Fibroblast of skin of back (primary cell): Measurements from ENCODE around the gene GAS1.

Source experiments
- DNase-seq: peaks from one replicate; pipeline ENCODE4 v3.0.0-alpha.2; 2013

The GAS1 gene

GRCh38 chr9:86962692-86963091 lies 15.4 kb upstream of the GAS1 start:
- DNase-seq = no peak

- no peak for DNase-seq
Measured at GRCh38 chr9:86960938-86961337, 13.6 kb upstream of the GAS1 start.

GRCh38 chr9:86958203-86958602 lies 10.9 kb upstream of the GAS1 start:
- no peak for DNase-seq

- DNase-seq = no peak
Measured at GRCh38 chr9:86955561-86955960, 8.3 kb upstream of the GAS1 start.

- DNase-seq = no peak
Measured at GRCh38 chr9:86955042-86955441, 7.7 kb upstream of the GAS1 start.

GRCh38 chr9:86953181-86953580 lies 5.9 kb upstream of the GAS1 start:
- DNase-seq = peak; percentile 31

GRCh38 chr9:86948074-86948929 lies 996 bp upstream of the GAS1 start:
- peak; percentile 82 for DNase-seq

- peak; percentile 79 for DNase-seq
Measured at GRCh38 chr9:86946201-86947145, 833 bp downstream of the GAS1 start.

GRCh38 chr9:86945728-86946200 lies 1.5 kb downstream of the GAS1 start:
- peak; percentile 56 for DNase-seq

GRCh38 chr9:86944796-86945727 lies 2.2 kb downstream of the GAS1 start:
- peak; percentile 41 for DNase-seq

GRCh38 chr9:86943201-86944113 lies 3.8 kb downstream of the GAS1 start:
- DNase-seq = no peak

GRCh38 chr9:86942281-86943200 lies 4.8 kb downstream of the GAS1 start:
- no peak for DNase-seq

GRCh38 chr9:86941197-86941596 lies 6.1 kb downstream of the GAS1 start:
- no peak for DNase-seq

- DNase-seq = no peak
Measured at GRCh38 chr9:86940774-86941173, 6.5 kb downstream of the GAS1 start.

GRCh38 chr9:86939891-86940290 lies 7.4 kb downstream of the GAS1 start:
- no peak for DNase-seq

- no peak for DNase-seq
Measured at GRCh38 chr9:86939321-86939720, 8.0 kb downstream of the GAS1 start.

GRCh38 chr9:86938780-86939179 lies 8.5 kb downstream of the GAS1 start:
- no peak for DNase-seq

- no peak for DNase-seq
Measured at GRCh38 chr9:86926145-86926544, 21.2 kb downstream of the GAS1 start.

- DNase-seq = peak; percentile 79
Measured at GRCh38 chr9:86925686-86926085, 21.6 kb downstream of the GAS1 start.

GRCh38 chr9:86924206-86924605 lies 23.1 kb downstream of the GAS1 start:
- DNase-seq = no peak
